Chondrocyte (in vitro differentiated cells): ENCODE measurements around the gene UAP1. TPM values are rescaled to one million over a fixed set of nuclear protein-coding genes. Genes with fewer than 3 reads are reported as not detected.
"Not testable (repeated sequence)": the region's sequence is repeated elsewhere in the genome, so short reads cannot be mapped to it uniquely, and the experiment has no call there.

Source experiments
- DNase-seq: peaks from one replicate; pipeline ENCODE4 v3.0.0; 2021; ENCODE audit warnings: mixed read lengths, low spot score
- H3K27ac Mint-ChIP-seq: one replicate; pipeline ENCODE4 v1.8.0; 2021; ENCODE audit warnings: mild to moderate bottlenecking, moderate library complexity, mixed read lengths; ENCODE audit not compliant: unreplicated experiment
- H3K27me3 Mint-ChIP-seq: 2 replicates; pipeline ENCODE4 v1.8.0; 2021; ENCODE audit warnings: low read depth, mixed read lengths
- H3K36me3 Mint-ChIP-seq: 2 replicates; pipeline ENCODE4 v1.8.0; 2021; ENCODE audit warnings: low read depth, mixed read lengths
- H3K4me1 Mint-ChIP-seq: 2 replicates; pipeline ENCODE4 v1.8.0; 2021; ENCODE audit warnings: low read depth, mild to moderate bottlenecking, mixed read lengths
- H3K4me3 Mint-ChIP-seq: one replicate; pipeline ENCODE4 v1.8.0; 2021; ENCODE audit warnings: mild to moderate bottlenecking, moderate library complexity, mixed read lengths; ENCODE audit not compliant: unreplicated experiment
- H3K9me3 Mint-ChIP-seq: 2 replicates; pipeline ENCODE4 v1.8.0; 2021; ENCODE audit warnings: low read depth, mixed read lengths
- total RNA-seq: library from RNA; stranded (reverse); gene quantifications from 3 replicates; pipeline ENCODE4 v1.2.1, GENCODE V29; 2021
- TF ChIP-seq, protein P1 (sequence below): fragments of 200-600 bp; sonication (generic); IDR thresholded peaks from 2 replicates; pipeline ENCODE4 v1.5.0; 2021; ENCODE audit warnings: antibody characterized with exemption, mild to moderate bottlenecking, moderate library complexity

Gene UAP1
- total RNA-seq, 1 donor from 2014 or later, result 49.6 TPM

DNA sequence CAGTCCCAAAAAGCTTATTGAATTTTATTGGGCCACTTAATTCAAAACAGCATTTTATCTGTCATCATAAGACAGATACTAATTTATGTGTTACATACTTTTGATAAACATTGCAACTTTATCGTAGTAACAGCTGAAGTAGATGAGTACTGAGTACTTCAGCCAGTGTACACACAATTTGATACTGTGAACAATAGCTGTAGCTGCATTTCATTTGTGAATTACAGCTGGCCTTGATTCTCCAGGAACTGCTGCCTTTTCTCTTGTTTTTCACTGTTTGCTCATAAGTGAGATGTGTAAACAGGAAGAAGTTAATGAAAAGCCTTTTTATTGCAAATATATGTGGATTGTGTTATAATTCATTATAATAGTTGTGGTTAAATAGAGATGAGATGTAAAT, 10.2 kb downstream of the UAP1 start:
- Mint-ChIP-seq H3K9me3 (no peaks in the 10 kb centered on the region), H3K4me1 (peaks cover 39% of the 10 kb centered on the region), H3K27me3 (no peaks in the 10 kb centered on the region), H3K4me3 (no peak overlapping the region), H3K27ac (no peak overlapping the region), H3K36me3 (peaks cover 13% of the 10 kb centered on the region)
- TF ChIP-seq, protein P1, sequence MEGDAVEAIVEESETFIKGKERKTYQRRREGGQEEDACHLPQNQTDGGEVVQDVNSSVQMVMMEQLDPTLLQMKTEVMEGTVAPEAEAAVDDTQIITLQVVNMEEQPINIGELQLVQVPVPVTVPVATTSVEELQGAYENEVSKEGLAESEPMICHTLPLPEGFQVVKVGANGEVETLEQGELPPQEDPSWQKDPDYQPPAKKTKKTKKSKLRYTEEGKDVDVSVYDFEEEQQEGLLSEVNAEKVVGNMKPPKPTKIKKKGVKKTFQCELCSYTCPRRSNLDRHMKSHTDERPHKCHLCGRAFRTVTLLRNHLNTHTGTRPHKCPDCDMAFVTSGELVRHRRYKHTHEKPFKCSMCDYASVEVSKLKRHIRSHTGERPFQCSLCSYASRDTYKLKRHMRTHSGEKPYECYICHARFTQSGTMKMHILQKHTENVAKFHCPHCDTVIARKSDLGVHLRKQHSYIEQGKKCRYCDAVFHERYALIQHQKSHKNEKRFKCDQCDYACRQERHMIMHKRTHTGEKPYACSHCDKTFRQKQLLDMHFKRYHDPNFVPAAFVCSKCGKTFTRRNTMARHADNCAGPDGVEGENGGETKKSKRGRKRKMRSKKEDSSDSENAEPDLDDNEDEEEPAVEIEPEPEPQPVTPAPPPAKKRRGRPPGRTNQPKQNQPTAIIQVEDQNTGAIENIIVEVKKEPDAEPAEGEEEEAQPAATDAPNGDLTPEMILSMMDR, result no peak
- no peak for DNase-seq

DNA sequence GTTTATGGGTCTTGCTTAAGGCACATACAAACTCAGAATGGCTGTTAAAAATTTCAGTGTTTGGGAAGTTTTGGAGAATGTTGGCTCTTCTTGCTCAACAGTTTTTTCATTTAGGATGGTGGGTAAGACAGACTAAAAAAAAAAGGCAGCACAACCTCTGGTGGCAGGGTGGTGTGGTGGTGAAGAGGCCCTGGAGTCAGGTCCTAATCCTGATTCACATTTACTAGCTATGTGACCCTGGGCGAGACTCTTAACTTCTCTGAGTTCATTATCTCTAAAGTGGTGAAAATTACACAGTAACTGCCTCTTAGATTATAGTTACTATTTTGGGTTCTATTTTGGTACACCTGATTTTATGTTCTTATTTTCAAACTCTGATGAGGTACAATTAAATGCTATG, 11.6 kb downstream of the UAP1 start:
- TF ChIP-seq, protein P1, result no peak
- DNase-seq, result no peak
- no peaks in the 10 kb centered on the region for H3K9me3 Mint-ChIP-seq
- H3K36me3 Mint-ChIP-seq, result peaks cover 11% of the 10 kb centered on the region
- H3K4me1 Mint-ChIP-seq, result peaks cover 35% of the 10 kb centered on the region
- H3K27me3 Mint-ChIP-seq, result no peaks in the 10 kb centered on the region
- H3K4me3 Mint-ChIP-seq, result no peak overlapping the region
- no peak overlapping the region for H3K27ac Mint-ChIP-seq

DNA sequence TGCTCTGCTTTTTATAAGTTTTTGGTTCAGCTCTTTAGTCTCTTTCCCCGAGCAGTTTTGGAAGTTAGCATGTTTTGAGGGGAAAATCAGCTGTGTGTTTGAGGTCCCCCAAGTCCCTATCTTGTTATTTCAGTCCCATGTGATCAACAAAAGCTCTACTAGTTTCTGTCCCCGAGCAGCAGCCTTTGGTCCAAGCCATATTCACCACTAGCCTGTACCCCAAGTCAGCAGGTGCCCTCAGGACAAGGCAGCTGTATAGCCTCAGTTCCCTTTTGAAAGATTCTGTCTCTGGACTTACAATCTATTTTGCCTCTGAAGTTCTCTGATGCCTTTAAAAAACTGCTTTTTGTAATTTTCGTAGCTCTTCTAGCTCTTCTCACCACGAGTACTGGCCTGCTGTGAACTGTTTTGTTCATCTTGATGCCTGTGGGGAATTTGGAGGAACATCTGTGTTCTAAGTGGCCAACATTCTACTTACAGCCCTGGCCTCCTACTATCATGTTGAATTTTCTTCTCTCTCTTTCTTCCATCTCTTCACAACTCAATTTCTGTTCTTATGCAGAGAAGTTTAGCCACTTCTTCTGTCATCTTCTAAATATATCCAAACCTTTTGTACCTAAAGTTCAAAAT, 16.7 kb downstream of the UAP1 start:
- DNase-seq, result no peak
- TF ChIP-seq, protein P1, result no peak
- peaks cover 20% of the 10 kb centered on the region for H3K36me3 Mint-ChIP-seq
- H3K27me3 Mint-ChIP-seq, result no peaks in the 10 kb centered on the region
- peaks cover 9% of the 10 kb centered on the region for H3K4me1 Mint-ChIP-seq
- no peak overlapping the region for H3K27ac Mint-ChIP-seq
- no peak overlapping the region for H3K4me3 Mint-ChIP-seq
- no peaks in the 10 kb centered on the region for H3K9me3 Mint-ChIP-seq

DNA sequence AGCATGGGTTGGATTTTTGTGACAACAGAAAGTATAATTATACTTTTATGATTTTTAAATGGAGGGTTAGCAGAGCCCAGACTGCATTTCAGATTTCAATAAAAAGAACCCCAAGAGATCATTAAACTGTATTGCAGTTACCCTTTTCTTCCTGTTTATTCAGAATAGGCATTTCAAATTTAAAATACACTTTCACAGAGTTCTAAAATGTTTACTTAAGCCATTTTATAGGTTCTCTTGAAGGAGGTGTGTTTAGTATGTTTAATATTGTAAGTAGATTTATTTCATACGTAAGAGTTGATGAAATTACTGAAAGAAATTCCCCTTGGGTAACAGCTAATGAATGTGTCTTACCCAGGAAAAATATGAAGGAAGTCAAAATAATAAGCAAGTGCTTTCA, 17.4 kb downstream of the UAP1 start:
- DNase-seq, result no peak
- Mint-ChIP-seq H3K27ac (no peak overlapping the region), H3K9me3 (no peaks in the 10 kb centered on the region), H3K27me3 (no peaks in the 10 kb centered on the region), H3K36me3 (peaks cover 20% of the 10 kb centered on the region), H3K4me1 (peaks cover 2% of the 10 kb centered on the region), H3K4me3 (no peak overlapping the region)
- TF ChIP-seq, protein P1, result no peak

DNA sequence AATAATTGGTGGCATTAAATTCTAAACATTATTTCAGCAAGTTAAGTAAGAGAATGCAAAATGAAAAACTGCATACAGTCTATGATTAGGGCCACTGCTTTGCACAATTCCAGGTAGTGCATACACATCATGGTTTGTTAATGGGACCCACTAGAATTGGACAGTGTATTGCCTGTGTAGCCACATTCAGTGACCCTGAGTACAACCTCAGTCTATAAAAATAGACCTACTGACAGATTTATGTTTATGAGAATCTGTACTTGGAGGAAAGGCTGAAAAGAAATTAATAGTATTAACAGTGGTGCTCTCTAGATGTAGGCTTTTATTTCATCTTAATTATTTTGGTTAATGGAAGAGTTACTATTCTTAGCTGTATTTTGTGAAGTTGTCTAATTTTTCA, 18.8 kb downstream of the UAP1 start:
- DNase-seq, result no peak
- Mint-ChIP-seq H3K27me3 (no peaks in the 10 kb centered on the region), H3K4me1 (peaks cover 2% of the 10 kb centered on the region), H3K9me3 (no peaks in the 10 kb centered on the region), H3K4me3 (no peak overlapping the region), H3K36me3 (peaks cover 20% of the 10 kb centered on the region), H3K27ac (peak overlapping the region; percentile 27)
- TF ChIP-seq, protein P1, result no peak

DNA sequence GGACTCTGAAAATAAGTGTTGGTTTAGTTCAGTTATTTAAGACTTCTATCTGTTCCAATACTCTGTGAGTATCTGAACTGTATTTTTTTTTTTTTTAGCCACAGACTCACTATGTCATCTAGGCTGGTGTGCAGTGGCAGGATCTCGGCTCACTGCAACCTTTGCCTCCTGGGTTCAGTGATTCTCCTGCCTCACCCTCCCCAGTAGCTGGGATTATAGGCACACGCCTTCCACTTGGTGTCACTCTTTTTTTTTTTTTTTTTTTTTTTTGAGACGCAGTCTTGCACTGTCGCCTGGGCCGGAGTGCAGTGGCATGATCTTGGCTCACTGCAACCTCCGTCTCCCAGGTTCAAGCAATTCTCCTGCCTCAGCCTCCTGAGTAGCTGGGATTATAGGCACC, 21.4 kb downstream of the UAP1 start:
- H3K4me1 Mint-ChIP-seq, DNase-seq, H3K27me3 Mint-ChIP-seq, H3K27ac Mint-ChIP-seq, H3K4me3 Mint-ChIP-seq, H3K9me3 Mint-ChIP-seq: not testable (repeated sequence)
- peaks cover 20% of the 10 kb centered on the region for H3K36me3 Mint-ChIP-seq

DNA sequence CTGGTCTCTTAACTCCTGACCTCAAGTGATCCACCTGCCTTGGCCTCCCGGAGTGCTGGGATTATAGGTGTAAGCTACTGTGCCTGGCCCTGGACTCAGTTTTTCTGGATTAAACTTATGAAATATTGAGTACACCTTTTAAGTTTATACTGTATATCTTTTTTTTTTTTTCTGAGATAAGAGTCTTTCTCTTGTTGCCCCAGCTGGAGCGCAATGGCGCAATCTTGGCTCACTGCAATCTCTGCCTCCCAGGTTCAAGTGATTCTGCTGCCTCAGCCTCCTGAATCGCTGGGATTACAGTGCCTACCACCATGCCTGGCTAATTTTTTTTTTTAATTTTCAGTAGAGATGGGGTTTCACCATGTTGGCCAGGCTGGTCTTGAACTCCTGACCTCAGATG, 23.6 kb downstream of the UAP1 start:
- not testable (repeated sequence) for H3K27ac Mint-ChIP-seq

More for the DNA sequence above, 23.6 kb downstream of the UAP1 start:
- not testable (repeated sequence) for H3K9me3 Mint-ChIP-seq, H3K4me1 Mint-ChIP-seq, H3K4me3 Mint-ChIP-seq, H3K27me3 Mint-ChIP-seq, DNase-seq
- H3K36me3 Mint-ChIP-seq, result peaks cover 20% of the 10 kb centered on the region
